ENCODE data around the gene GLO1.
"Not testable (repeated sequence)": the region's sequence is repeated elsewhere in the genome, so short reads cannot be mapped to it uniquely, and the experiment has no call there.

The GLO1 gene

GRCh38 chr6:38705924-38706323 is 3.0 kb upstream of the GLO1 start:
- no peak overlapping the region for H2BK5ac ChIP-seq (ENCODE audit: low read length)
- H3K18ac ChIP-seq (ENCODE audit: low read length) = no peak overlapping the region
- no peak overlapping the region for H4K8ac ChIP-seq (ENCODE audit: low read depth, low read length)
- no peak overlapping the region for H3K23ac ChIP-seq (ENCODE audit: low read depth, low read length, poor library complexity)
- no peak overlapping the region for H2BK12ac ChIP-seq (ENCODE audit: low read length)
- no peak overlapping the region for H2BK120ac ChIP-seq (ENCODE audit: low read depth, low read length)
- WGBS, 2 donors (ENCODE audit: extremely low coverage in 2 of 2, insufficient read length in 2 of 2, insufficient replicate concordance in 1 of 2) = no CpG with 5 or more reads among the region's 2 CpGs
- H3K4me3 ChIP-seq (ENCODE audit: low read length in 2 of 2) = no peak overlapping the region
- peaks cover 1 to 8% of the 10 kb centered on the region in 2 donors for H3K9me3 ChIP-seq (replicated peaks in 1 of 2; ENCODE audit: control insufficient read depth in 2 of 2, insufficient read depth in 1 of 2, low read depth in 1 of 2, low read length in 2 of 2)
- peaks cover 0 to 2% of the 10 kb centered on the region in 2 donors for H3K4me1 ChIP-seq (ENCODE audit: control insufficient read depth in 2 of 2, insufficient read depth in 1 of 2, low read depth in 1 of 2, low read length in 2 of 2)
- no peak overlapping the region for H3K4me2 ChIP-seq (ENCODE audit: insufficient read depth, low read length, poor library complexity, severe bottlenecking)
- no peak overlapping the region for H4K91ac ChIP-seq (ENCODE audit: low read depth, low read length, poor library complexity)
- no peaks in the 10 kb centered on the region for H3K27me3 ChIP-seq (ENCODE audit: control insufficient read depth in 3 of 3, insufficient read depth in 3 of 3, low read depth in 1 of 3, low read length in 3 of 3)
- H3K27ac ChIP-seq (replicated peaks; ENCODE audit: low read length) = no peak overlapping the region
- H2AFZ ChIP-seq (ENCODE audit: low read length) = no peak overlapping the region
- H2AK5ac ChIP-seq (ENCODE audit: low read depth, low read length) = no peak overlapping the region
- H3K9ac ChIP-seq (ENCODE audit: low read depth, low read length, poor library complexity) = no peak overlapping the region
- H3K14ac ChIP-seq (ENCODE audit: low read length) = no peak overlapping the region
- peaks cover 3% of the 10 kb centered on the region for H3K79me1 ChIP-seq (ENCODE audit: low read depth, low read length)
- DNase-seq (ENCODE audit: low spot score) = no peak
- H3K36me3 ChIP-seq (replicated peaks in 1 of 2; ENCODE audit: control insufficient read depth in 2 of 2, insufficient read depth in 2 of 2, low read length in 2 of 2) = peaks cover 1 to 8% of the 10 kb centered on the region in 2 donors
- no peak overlapping the region for H3K4ac ChIP-seq (ENCODE audit: low read length)
- H2BK15ac ChIP-seq (ENCODE audit: low read length) = no peak overlapping the region

DNA sequence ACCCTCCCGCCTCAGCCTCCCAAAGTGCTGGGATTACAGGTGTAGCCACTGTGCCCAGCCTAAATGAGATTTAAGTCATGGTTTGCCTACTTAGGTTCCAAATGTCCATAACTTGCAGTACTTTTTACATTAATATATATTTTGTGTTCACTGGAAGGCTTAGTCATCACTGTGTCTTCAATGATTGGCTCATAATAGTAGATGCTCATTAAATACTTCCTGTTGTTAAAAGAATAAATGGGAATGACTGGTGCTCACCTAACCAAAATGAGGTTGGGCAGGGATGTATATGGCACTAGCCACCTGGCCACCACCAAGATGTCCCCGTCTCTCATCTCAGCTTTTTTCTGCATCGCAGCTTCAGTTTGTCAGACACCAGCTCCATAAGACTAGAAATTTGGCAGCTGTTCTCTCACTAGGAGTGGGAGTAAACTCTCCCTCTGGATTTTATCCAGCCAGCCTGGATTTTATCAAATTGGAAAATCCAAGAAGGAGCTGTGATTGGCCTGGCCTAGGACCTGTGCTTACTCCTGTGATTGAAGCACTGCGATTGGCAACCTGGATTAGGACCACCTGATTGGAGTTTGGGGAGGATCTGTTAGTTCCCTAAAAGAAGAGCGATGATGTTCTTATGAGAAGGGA is 1.1 kb upstream of the GLO1 start:
- Histone ChIP-seq H3K27me3 (ENCODE audit: control insufficient read depth in 3 of 3, insufficient read depth in 3 of 3, low read depth in 1 of 3, low read length in 3 of 3) (no peaks in the 10 kb centered on the region), H4K8ac (ENCODE audit: low read depth, low read length) (no peak overlapping the region), H3K79me1 (ENCODE audit: low read depth, low read length) (peaks cover 3% of the 10 kb centered on the region), H2BK5ac (ENCODE audit: low read length) (no peak overlapping the region), H3K4me2 (ENCODE audit: insufficient read depth, low read length, poor library complexity, severe bottlenecking) (no peak overlapping the region), H2AFZ (ENCODE audit: low read length) (peak overlapping the region; percentile 91), H3K14ac (ENCODE audit: low read length) (no peak overlapping the region), H2BK12ac (ENCODE audit: low read length) (no peak overlapping the region), H3K9me3 (replicated peaks in 1 of 2; ENCODE audit: control insufficient read depth in 2 of 2, insufficient read depth in 1 of 2, low read depth in 1 of 2, low read length in 2 of 2) (peaks cover 7 to 21% of the 10 kb centered on the region in 2 donors), H3K4me3 (ENCODE audit: low read length in 2 of 2) (no peak overlapping the region), H3K4me1 (ENCODE audit: control insufficient read depth in 2 of 2, insufficient read depth in 1 of 2, low read depth in 1 of 2, low read length in 2 of 2) (peaks cover 0 to 2% of the 10 kb centered on the region in 2 donors), H3K27ac (replicated peaks; ENCODE audit: low read length) (no peak overlapping the region), H2AK5ac (ENCODE audit: low read depth, low read length) (no peak overlapping the region), H3K18ac (ENCODE audit: low read length) (no peak overlapping the region), H4K91ac (ENCODE audit: low read depth, low read length, poor library complexity) (no peak overlapping the region), H2BK120ac (ENCODE audit: low read depth, low read length) (no peak overlapping the region), H3K36me3 (replicated peaks in 1 of 2; ENCODE audit: control insufficient read depth in 2 of 2, insufficient read depth in 2 of 2, low read length in 2 of 2) (peaks cover 5 to 21% of the 10 kb centered on the region in 2 donors), H2BK15ac (ENCODE audit: low read length) (peak overlapping the region; percentile 15), H3K9ac (ENCODE audit: low read depth, low read length, poor library complexity) (no peak overlapping the region), H3K23ac (ENCODE audit: low read depth, low read length, poor library complexity) (no peak overlapping the region), H3K4ac (ENCODE audit: low read length) (no peak overlapping the region)
- WGBS, 2 donors (ENCODE audit: extremely low coverage in 2 of 2, insufficient read length in 2 of 2, insufficient replicate concordance in 1 of 2) = no CpG with 5 or more reads among the region's 5 CpGs
- DNase-seq (ENCODE audit: low spot score) = no peak

DNA sequence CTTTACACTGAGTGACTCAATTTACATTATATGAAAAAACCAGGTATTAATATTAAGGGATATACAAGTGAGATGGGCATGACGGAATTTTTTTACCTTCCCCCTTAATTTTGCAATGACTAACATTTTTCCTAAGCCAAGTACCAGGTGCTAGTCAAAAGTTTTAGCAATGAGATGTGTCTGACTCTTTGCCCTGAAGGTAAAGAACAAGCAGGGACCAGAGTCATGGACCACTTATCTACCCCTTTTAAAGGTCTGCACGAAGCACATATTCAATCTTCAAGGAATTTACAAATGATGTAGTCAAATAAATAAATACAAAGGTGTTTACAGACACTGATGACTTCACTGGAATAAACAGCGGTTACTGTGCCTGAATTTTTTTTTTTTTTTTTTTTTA is 1.4 kb downstream of the GLO1 start:
- no CpG with 5 or more reads among the region's 3 CpGs for WGBS, 2 donors (ENCODE audit: extremely low coverage in 2 of 2, insufficient read length in 2 of 2, insufficient replicate concordance in 1 of 2)
- peak overlapping the region in 1 of 2 donors; percentile 19 for H3K4me3 ChIP-seq (ENCODE audit: low read length in 2 of 2)
- no peak overlapping the region for H4K91ac ChIP-seq (ENCODE audit: low read depth, low read length, poor library complexity)

GRCh38 chr6:38699702-38700101 is 3.2 kb downstream of the GLO1 start:
- H2BK5ac ChIP-seq (ENCODE audit: low read length); H3K14ac ChIP-seq (ENCODE audit: low read length); H3K27ac ChIP-seq (replicated peaks; ENCODE audit: low read length); H3K4me3 ChIP-seq (ENCODE audit: low read length in 2 of 2); H3K9ac ChIP-seq (ENCODE audit: low read depth, low read length, poor library complexity); H4K8ac ChIP-seq (ENCODE audit: low read depth, low read length); H2BK15ac ChIP-seq (ENCODE audit: low read length); H2AK5ac ChIP-seq (ENCODE audit: low read depth, low read length); H3K4me1 ChIP-seq (ENCODE audit: control insufficient read depth in 2 of 2, insufficient read depth in 1 of 2, low read depth in 1 of 2, low read length in 2 of 2); H2BK120ac ChIP-seq (ENCODE audit: low read depth, low read length); H4K91ac ChIP-seq (ENCODE audit: low read depth, low read length, poor library complexity); H2BK12ac ChIP-seq (ENCODE audit: low read length); DNase-seq (ENCODE audit: low spot score); H3K79me1 ChIP-seq (ENCODE audit: low read depth, low read length); H3K23ac ChIP-seq (ENCODE audit: low read depth, low read length, poor library complexity); H3K27me3 ChIP-seq (ENCODE audit: control insufficient read depth in 3 of 3, insufficient read depth in 3 of 3, low read depth in 1 of 3, low read length in 3 of 3); H3K18ac ChIP-seq (ENCODE audit: low read length); H2AFZ ChIP-seq (ENCODE audit: low read length); H3K4me2 ChIP-seq (ENCODE audit: insufficient read depth, low read length, poor library complexity, severe bottlenecking); H3K4ac ChIP-seq (ENCODE audit: low read length): not testable (repeated sequence)
- Histone ChIP-seq H3K9me3 (replicated peaks in 1 of 2; ENCODE audit: control insufficient read depth in 2 of 2, insufficient read depth in 1 of 2, low read depth in 1 of 2, low read length in 2 of 2) (peaks cover 8 to 54% of the 10 kb centered on the region in 2 donors), H3K36me3 (replicated peaks in 1 of 2; ENCODE audit: control insufficient read depth in 2 of 2, insufficient read depth in 2 of 2, low read length in 2 of 2) (peaks cover 12 to 58% of the 10 kb centered on the region in 2 donors)
- WGBS, 2 donors (ENCODE audit: extremely low coverage in 2 of 2, insufficient read length in 2 of 2, insufficient replicate concordance in 1 of 2) = no CpG with 5 or more reads among the region's 3 CpGs

More for the DNA sequence above, 1.4 kb downstream of the GLO1 start:
- H2AK5ac ChIP-seq (ENCODE audit: low read depth, low read length) = no peak overlapping the region
- H4K8ac ChIP-seq (ENCODE audit: low read depth, low read length) = no peak overlapping the region
- H3K14ac ChIP-seq (ENCODE audit: low read length) = no peak overlapping the region
- no peak overlapping the region for H2BK120ac ChIP-seq (ENCODE audit: low read depth, low read length)
- no peak overlapping the region for H2BK12ac ChIP-seq (ENCODE audit: low read length)
- peaks cover 8 to 40% of the 10 kb centered on the region in 2 donors for H3K36me3 ChIP-seq (replicated peaks in 1 of 2; ENCODE audit: control insufficient read depth in 2 of 2, insufficient read depth in 2 of 2, low read length in 2 of 2)
- no peak overlapping the region for H3K23ac ChIP-seq (ENCODE audit: low read depth, low read length, poor library complexity)
- H2BK5ac ChIP-seq (ENCODE audit: low read length) = no peak overlapping the region
- H3K4me1 ChIP-seq (ENCODE audit: control insufficient read depth in 2 of 2, insufficient read depth in 1 of 2, low read depth in 1 of 2, low read length in 2 of 2) = peaks cover 0 to 2% of the 10 kb centered on the region in 2 donors
- no peak overlapping the region for H3K9ac ChIP-seq (ENCODE audit: low read depth, low read length, poor library complexity)
- H2AFZ ChIP-seq (ENCODE audit: low read length) = no peak overlapping the region
- H3K18ac ChIP-seq (ENCODE audit: low read length) = no peak overlapping the region
- H3K9me3 ChIP-seq (replicated peaks in 1 of 2; ENCODE audit: control insufficient read depth in 2 of 2, insufficient read depth in 1 of 2, low read depth in 1 of 2, low read length in 2 of 2) = peaks cover 8 to 40% of the 10 kb centered on the region in 2 donors
- peaks cover 3% of the 10 kb centered on the region for H3K79me1 ChIP-seq (ENCODE audit: low read depth, low read length)
- H3K4ac ChIP-seq (ENCODE audit: low read length) = no peak overlapping the region
- no peak overlapping the region for H3K27ac ChIP-seq (replicated peaks; ENCODE audit: low read length)
- H3K4me2 ChIP-seq (ENCODE audit: insufficient read depth, low read length, poor library complexity, severe bottlenecking) = no peak overlapping the region
- H2BK15ac ChIP-seq (ENCODE audit: low read length) = no peak overlapping the region
- H3K27me3 ChIP-seq (ENCODE audit: control insufficient read depth in 3 of 3, insufficient read depth in 3 of 3, low read depth in 1 of 3, low read length in 3 of 3) = no peaks in the 10 kb centered on the region
- no peak for DNase-seq (ENCODE audit: low spot score)

Measured in neuronal stem cell (in vitro differentiated cells).